GM12875 (cell line): Measurements from ENCODE around the gene SCAF8.

Experiments
- H3K4me3 ChIP-seq: one replicate; pipeline ENCODE4 v1.5.1; 2011; ENCODE audit warnings: low read depth, low read length, control low read depth
- CTCF ChIP-seq: IDR thresholded peaks from 2 replicates; pipeline ENCODE4 v1.5.1; 2011; ENCODE audit warnings: low read depth, mild to moderate bottlenecking, control low read depth, inconsistent platforms, low read length, moderate library complexity, borderline replicate concordance; ENCODE audit not compliant: insufficient read depth

SCAF8 gene

GRCh38 chr6:154751011-154751800 is 18.0 kb downstream of the SCAF8 start:
- no peak for TF ChIP-seq CTCF
- no peak overlapping the region for H3K4me3 ChIP-seq

- no peak overlapping the region for H3K4me3 ChIP-seq
- no peak for TF ChIP-seq CTCF
These were observed 18.8 kb downstream of the SCAF8 start for GRCh38 chr6:154752022-154752421.

- no peak for TF ChIP-seq CTCF
- H3K4me3 ChIP-seq = no peak overlapping the region
These were observed 20.9 kb downstream of the SCAF8 start for GRCh38 chr6:154754152-154754551.

- TF ChIP-seq CTCF = no peak
These were observed 24.3 kb downstream of the SCAF8 start for GRCh38 chr6:154757352-154758050.

GRCh38 chr6:154758125-154758524 is 24.9 kb downstream of the SCAF8 start:
- TF ChIP-seq CTCF = no peak
- H3K4me3 ChIP-seq = no peak overlapping the region

More at GRCh38 chr6:154757352-154758050, 24.3 kb downstream of the SCAF8 start:
- no peak overlapping the region for H3K4me3 ChIP-seq

GRCh38 chr6:154763650-154764049 is 30.4 kb downstream of the SCAF8 start:
- H3K4me3 ChIP-seq = no peak overlapping the region
- no peak for TF ChIP-seq CTCF

GRCh38 chr6:154765273-154765672 is 32.1 kb downstream of the SCAF8 start:
- H3K4me3 ChIP-seq = no peak overlapping the region

More at GRCh38 chr6:154765273-154765672, 32.1 kb downstream of the SCAF8 start:
- TF ChIP-seq CTCF = no peak
